Neural progenitor cell (in vitro differentiated cells): ENCODE measurements around the gene SPSB2.

Experiments used
- CTCF ChIP-seq: fragments of 200-600 bp; sonication (generic); IDR thresholded peaks from 2 replicates; pipeline ENCODE4 v1.5.1; 2017; ENCODE audit warnings: antibody characterized with exemption, mild to moderate bottlenecking
- EZH2 ChIP-seq: fragments of 200-600 bp; sonication (generic); IDR thresholded peaks from 2 replicates; pipeline ENCODE4 v1.6.1; 2017; ENCODE audit warnings: antibody characterized with exemption, mild to moderate bottlenecking, moderate library complexity

GRCh38 chr12:6828781-6829535 is 44.1 kb downstream of the SPSB2 start:
- TF ChIP-seq EZH2 (no peak), CTCF (no peak)
